Transverse colon (tissue), 3 donors: ENCODE measurements around the gene SEC62.

ENCODE experiments used
- EP300 ChIP-seq: sonication (generic); formaldehyde crosslinking; IDR thresholded peaks from one replicate; pipeline ENCODE4 v1.6.1; 2017; ENCODE audit warnings: antibody characterized with exemption, low read depth
- TF ChIP-seq, protein P1 (sequence below), 5 experiments: fragments of 200-600 bp in 3 of 5; fragments of 450-650 bp in 2 of 5; sonication (generic) in 3 of 5; IDR thresholded peaks; 1 replicate in 2 of 5; 2 replicates in 3 of 5; pipeline ENCODE4 v1.5.1; 2016 to 2017; ENCODE audit warnings: antibody characterized with exemption in 5 of 5, inconsistent platforms in 3 of 5, mild to moderate bottlenecking in 2 of 5, moderate library complexity in 1 of 5

DNA sequence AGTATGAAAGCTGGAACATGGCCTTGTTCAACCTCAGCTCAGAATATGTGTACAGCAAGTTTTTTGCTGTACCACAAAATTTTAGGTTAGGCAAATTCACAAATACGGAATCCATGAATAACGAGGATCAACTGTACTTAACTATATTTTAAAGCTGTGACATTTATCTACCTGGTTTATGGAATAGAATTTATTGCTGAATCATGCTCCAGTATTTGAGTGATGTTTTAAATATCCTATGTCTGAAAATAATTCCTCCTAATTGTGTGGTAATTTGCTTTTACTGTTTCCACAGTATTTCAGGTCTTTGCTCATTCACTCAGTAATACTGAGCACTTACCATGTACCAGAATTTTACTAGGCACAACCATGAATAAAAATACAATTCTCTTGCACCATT is 29.5 kb downstream of the SEC62 start:
- TF ChIP-seq, protein P1, sequence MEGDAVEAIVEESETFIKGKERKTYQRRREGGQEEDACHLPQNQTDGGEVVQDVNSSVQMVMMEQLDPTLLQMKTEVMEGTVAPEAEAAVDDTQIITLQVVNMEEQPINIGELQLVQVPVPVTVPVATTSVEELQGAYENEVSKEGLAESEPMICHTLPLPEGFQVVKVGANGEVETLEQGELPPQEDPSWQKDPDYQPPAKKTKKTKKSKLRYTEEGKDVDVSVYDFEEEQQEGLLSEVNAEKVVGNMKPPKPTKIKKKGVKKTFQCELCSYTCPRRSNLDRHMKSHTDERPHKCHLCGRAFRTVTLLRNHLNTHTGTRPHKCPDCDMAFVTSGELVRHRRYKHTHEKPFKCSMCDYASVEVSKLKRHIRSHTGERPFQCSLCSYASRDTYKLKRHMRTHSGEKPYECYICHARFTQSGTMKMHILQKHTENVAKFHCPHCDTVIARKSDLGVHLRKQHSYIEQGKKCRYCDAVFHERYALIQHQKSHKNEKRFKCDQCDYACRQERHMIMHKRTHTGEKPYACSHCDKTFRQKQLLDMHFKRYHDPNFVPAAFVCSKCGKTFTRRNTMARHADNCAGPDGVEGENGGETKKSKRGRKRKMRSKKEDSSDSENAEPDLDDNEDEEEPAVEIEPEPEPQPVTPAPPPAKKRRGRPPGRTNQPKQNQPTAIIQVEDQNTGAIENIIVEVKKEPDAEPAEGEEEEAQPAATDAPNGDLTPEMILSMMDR (IDR thresholded peaks at IDR 0.05): no peak
- TF ChIP-seq EP300: no peak
